K562 (cell line): ENCODE measurements around the gene CSDE1. TPM values are rescaled to one million over a fixed set of nuclear protein-coding genes. Genes with fewer than 3 reads are reported as not detected.

ENCODE experiments used
- ARNT ChIP-seq, 2 experiments: fragments of 450-650 bp; IDR thresholded peaks; 2 replicates each; pipeline ENCODE4 v1.6.1; 2016; ENCODE audit warnings: mild to moderate bottlenecking in 1 of 2
- C11orf30 ChIP-seq: fragments of 450-650 bp; IDR thresholded peaks from 2 replicates; pipeline ENCODE4 v1.6.1; 2016; ENCODE audit warnings: low read depth, mild to moderate bottlenecking
- CSDE1 ChIP-seq, 2 experiments: fragments of 450-650 bp; IDR thresholded peaks; 2 replicates each; pipeline ENCODE4 v1.6.1; 2016; ENCODE audit warnings: mild to moderate bottlenecking in 1 of 2
- DACH1 ChIP-seq: fragments of 450-650 bp; IDR thresholded peaks from 2 replicates; pipeline ENCODE4 v1.6.1; 2018; ENCODE audit not compliant: partially characterized antibody
- ESRRB ChIP-seq: fragments of 250-450 bp; sonication (Bioruptor Pico); IDR thresholded peaks from 2 replicates; pipeline ENCODE4 v1.5.0; 2020; ENCODE audit warnings: mild to moderate bottlenecking, moderate library complexity, borderline replicate concordance
- EWSR1 ChIP-seq: fragments of 450-650 bp; IDR thresholded peaks from 2 replicates; pipeline ENCODE4 v1.6.1; 2018; ENCODE audit warnings: borderline replicate concordance, mild to moderate bottlenecking, low read depth, moderate library complexity; ENCODE audit not compliant: partially characterized antibody
- FOXM1 ChIP-seq, 2 experiments: fragments of 450-650 bp in 1 of 2; sonication (generic) in 1 of 2; formaldehyde crosslinking in 1 of 2; IDR thresholded peaks; 2 replicates each; pipeline versions ENCODE4 v1.6.1 to v1.9.0; 2017 to 2022; ENCODE audit warnings: low read depth in 2 of 2, mild to moderate bottlenecking in 2 of 2, missing genetic modification reagents in 1 of 2, moderate library complexity in 1 of 2
- HIVEP1 ChIP-seq: fragments of 250-450 bp; sonication (Bioruptor Pico); IDR thresholded peaks from 2 replicates; pipeline ENCODE4 v1.4.0; 2020; ENCODE audit warnings: mild to moderate bottlenecking
- ILK ChIP-seq: fragments of 450-650 bp; IDR thresholded peaks from 2 replicates; pipeline ENCODE4 v1.6.1; 2016; ENCODE audit warnings: missing genetic modification characterization, low read depth, mild to moderate bottlenecking, missing compliant biosample characterization, moderate library complexity, borderline replicate concordance
- IRF2 ChIP-seq: sonication (generic); formaldehyde crosslinking; IDR thresholded peaks from 2 replicates; pipeline ENCODE4 v1.8.1; 2022; ENCODE audit warnings: mild to moderate bottlenecking, missing genetic modification reagents
- KDM4B ChIP-seq, 2 experiments: fragments of 450-650 bp in 1 of 2; sonication (generic) in 1 of 2; IDR thresholded peaks; 2 replicates each; pipeline ENCODE4 v1.6.1; 2016 to 2017; ENCODE audit warnings: borderline replicate concordance in 2 of 2, antibody characterized with exemption in 1 of 2, low read depth in 1 of 2, mild to moderate bottlenecking in 1 of 2
- KLF1 ChIP-seq: fragments of 450-650 bp; IDR thresholded peaks from 2 replicates; pipeline ENCODE4 v1.6.1; 2016; ENCODE audit warnings: missing genetic modification characterization, missing compliant biosample characterization
- LCOR ChIP-seq: sonication (generic); formaldehyde crosslinking; IDR thresholded peaks from 2 replicates; pipeline ENCODE4 v1.8.0; 2022; ENCODE audit warnings: mild to moderate bottlenecking, missing genetic modification reagents
- MCM3 ChIP-seq: fragments of 450-650 bp; IDR thresholded peaks from 2 replicates; pipeline ENCODE4 v1.6.1; 2016
- MEF2D ChIP-seq: conservative IDR thresholded peaks from 2 replicates; pipeline ENCODE4 v1.6.1; 2016; ENCODE audit warnings: low read depth, missing genetic modification characterization, missing compliant biosample characterization
- NCOA1 ChIP-seq: fragments of 450-650 bp; IDR thresholded peaks from 2 replicates; pipeline ENCODE4 v1.6.1; 2016; ENCODE audit warnings: low read depth
- RBM25 ChIP-seq: fragments of 200-400 bp; formaldehyde crosslinking; IDR thresholded peaks from 2 replicates; pipeline ENCODE4 v1.6.1; 2018; ENCODE audit warnings: low read length, low read depth, moderate library complexity; ENCODE audit not compliant: severe bottlenecking
- RBM39 ChIP-seq: fragments of 200-400 bp; formaldehyde crosslinking; optimal IDR thresholded peaks from 2 replicates; pipeline ENCODE3; 2018; ENCODE audit warnings: low read depth, low read length
- SMC3 ChIP-seq: conservative IDR thresholded peaks from 2 replicates; pipeline ENCODE4 v1.6.1; 2011; ENCODE audit warnings: low read depth, low read length, improper control_type of control experiment; ENCODE audit not compliant: insufficient read depth
- XRCC5 ChIP-seq: fragments of 200-400 bp; formaldehyde crosslinking; IDR thresholded peaks from 2 replicates; pipeline ENCODE4 v1.6.1; 2017; ENCODE audit warnings: low read depth, mild to moderate bottlenecking, low read length
- ZC3H4 ChIP-seq: sonication (generic); formaldehyde crosslinking; IDR thresholded peaks from 2 replicates; pipeline ENCODE4 v1.9.0; 2021; ENCODE audit warnings: missing genetic modification reagents, borderline replicate concordance
- ZNF24 ChIP-seq: fragments of 450-650 bp; IDR thresholded peaks from 2 replicates; pipeline ENCODE4 v1.6.1; 2016
- ZNF41 ChIP-seq: fragments of 250-450 bp; sonication (Bioruptor Pico); conservative IDR thresholded peaks from 2 replicates; pipeline ENCODE4 v1.4.0; 2020; ENCODE audit warnings: mild to moderate bottlenecking
- polyA plus RNA-seq, 8 experiments: library from polyadenylated mRNA; depleted of rRNA in 4 of 8; stranded (reverse) in 5 of 8; unstranded in 3 of 8; fragments of >200 nt; fragmentation: Nextera tagmentation in 2 of 8; fragmentation: Illumina TruSeq in 1 of 8; extraction: Ambion mirVana in 2 of 8; extraction: Trizol in 1 of 8; gene quantifications; 2 replicates each; pipeline versions ENCODE4 v1.2.1 to v1.2.3, GENCODE V29; 2011 to 2014; ENCODE audit warnings: inconsistent platforms in 1 of 8, missing spikeins in 1 of 8
- total RNA-seq, 7 experiments: library from RNA; depleted of rRNA in 6 of 7; stranded (reverse); fragments of >200 nt in 6 of 7; fragmentation: Illumina TruSeq in 2 of 7; extraction: Trizol in 2 of 7; gene quantifications; 2 replicates each; pipeline versions ENCODE4 v1.2.1 to v1.2.3, GENCODE V29; 2011 to 2021; ENCODE audit warnings: low replicate concordance in 1 of 7
- TF ChIP-seq, protein P1 (sequence below), 2 experiments: fragments of 450-650 bp in 1 of 2; sonication (generic) in 1 of 2; formaldehyde crosslinking; conservative IDR thresholded peaks; 2 replicates each; pipeline versions ENCODE4 v1.4.0 to v1.8.1; 2020 to 2022; ENCODE audit warnings: mild to moderate bottlenecking in 1 of 2, missing genetic modification reagents in 1 of 2
- TF ChIP-seq, protein P2 (sequence below): sonication (generic); formaldehyde crosslinking; IDR thresholded peaks from 2 replicates; pipeline ENCODE4 v1.8.0; 2022; ENCODE audit warnings: mild to moderate bottlenecking, low read depth, missing genetic modification reagents
- TF ChIP-seq, protein P3 (sequence below): fragments of 250-450 bp; sonication (Bioruptor Pico); IDR thresholded peaks from 2 replicates; pipeline ENCODE4 v1.5.1; 2021; ENCODE audit warnings: mild to moderate bottlenecking

Gene CSDE1
- total and polyA plus RNA-seq, 9 of the 15 experiments (the other 6 are each of a cell fraction or from before 2014, with no cell fraction given) = 174 to 538 (median 403) TPM

DNA sequence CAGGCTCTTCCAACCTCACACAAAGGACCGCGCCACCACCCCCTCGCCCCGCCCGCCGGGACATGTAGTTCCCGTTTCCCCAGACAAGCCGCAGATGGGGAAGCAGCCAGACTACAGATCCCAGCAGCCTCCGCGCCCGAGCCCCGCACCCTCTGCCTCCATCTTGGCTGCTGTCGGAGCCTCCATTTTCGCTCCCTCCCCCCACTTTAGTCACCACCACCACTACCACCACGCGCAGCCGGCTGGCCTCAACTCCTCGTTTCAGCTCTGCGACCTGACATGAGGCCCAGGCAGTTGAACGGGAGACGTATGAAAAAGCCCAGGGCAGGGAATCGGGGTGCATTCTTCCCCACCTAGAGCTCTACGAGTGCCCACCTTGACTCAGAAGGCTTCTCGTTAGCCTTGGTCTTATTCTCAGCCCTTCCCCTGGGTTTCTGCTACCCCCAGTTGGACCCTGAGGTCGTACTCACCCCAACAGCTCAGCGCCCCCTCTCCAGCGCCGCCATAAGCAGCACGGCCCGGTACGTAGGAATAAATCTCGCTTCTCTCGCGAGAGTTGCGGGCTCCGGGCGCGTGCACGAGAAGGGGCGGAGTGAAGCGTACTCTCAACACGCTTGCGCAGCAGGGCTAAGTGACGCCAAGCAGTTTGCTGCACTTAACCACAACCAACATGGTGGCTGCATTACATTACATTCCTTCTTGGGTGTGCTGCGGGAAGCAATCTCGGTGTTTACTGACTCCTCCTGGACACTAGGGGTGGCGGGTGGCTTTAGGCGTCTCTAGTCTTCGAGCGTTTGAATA is at the start of gene CSDE1 (continued):
- TF ChIP-seq KLF1 (tag) = peak; percentile 38; the same call in 1 of the 2 replicates
- TF ChIP-seq, protein P1, sequence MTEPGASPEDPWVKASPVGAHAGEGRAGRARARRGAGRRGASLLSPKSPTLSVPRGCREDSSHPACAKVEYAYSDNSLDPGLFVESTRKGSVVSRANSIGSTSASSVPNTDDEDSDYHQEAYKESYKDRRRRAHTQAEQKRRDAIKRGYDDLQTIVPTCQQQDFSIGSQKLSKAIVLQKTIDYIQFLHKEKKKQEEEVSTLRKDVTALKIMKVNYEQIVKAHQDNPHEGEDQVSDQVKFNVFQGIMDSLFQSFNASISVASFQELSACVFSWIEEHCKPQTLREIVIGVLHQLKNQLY (CRISPR knock-in tag; conservative IDR thresholded peaks at IDR 0.05) = 0 out of 4 replicates have a peak, but pooled peaks of 1 of the 2 experiments have one; percentile 43
- no peak for TF ChIP-seq MCM3
- TF ChIP-seq ESRRB (CRISPR knock-in tag) = no peak
- peak in 1 of 2 experiments; percentile 77; a peak in 1 of 4 replicates for TF ChIP-seq KDM4B (IDR thresholded peaks at IDR 0.05; ENCODE audit: borderline replicate concordance in 2 of 2, low read depth in 1 of 2)
- TF ChIP-seq ZNF41 (CRISPR knock-in tag) = peak; percentile 40; the same call in 1 of the 2 replicates
- peak; percentile 71; the same call in 1 of the 2 replicates for TF ChIP-seq XRCC5
- TF ChIP-seq CSDE1 (IDR thresholded peaks at IDR 0.05) = peak in 1 of 2 experiments; percentile 90; a peak in 2 of 4 replicates
- TF ChIP-seq, protein P2, sequence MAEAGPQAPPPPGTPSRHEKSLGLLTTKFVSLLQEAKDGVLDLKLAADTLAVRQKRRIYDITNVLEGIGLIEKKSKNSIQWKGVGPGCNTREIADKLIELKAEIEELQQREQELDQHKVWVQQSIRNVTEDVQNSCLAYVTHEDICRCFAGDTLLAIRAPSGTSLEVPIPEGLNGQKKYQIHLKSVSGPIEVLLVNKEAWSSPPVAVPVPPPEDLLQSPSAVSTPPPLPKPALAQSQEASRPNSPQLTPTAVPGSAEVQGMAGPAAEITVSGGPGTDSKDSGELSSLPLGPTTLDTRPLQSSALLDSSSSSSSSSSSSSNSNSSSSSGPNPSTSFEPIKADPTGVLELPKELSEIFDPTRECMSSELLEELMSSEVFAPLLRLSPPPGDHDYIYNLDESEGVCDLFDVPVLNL (CRISPR knock-in tag) = 0 out of 2 replicates have a peak, but pooled peaks have one; percentile 11
- TF ChIP-seq SMC3 = peak; percentile 21; the same call in 1 of the 2 replicates
- TF ChIP-seq FOXM1 (IDR thresholded peaks at IDR 0.05; ENCODE audit: low read depth) = no peak; the same call in 1 of the 2 replicates
- TF ChIP-seq FOXM1 (CRISPR knock-in tag; IDR thresholded peaks at IDR 0.05; ENCODE audit: low read depth) = no peak
- no peak for TF ChIP-seq HIVEP1 (CRISPR knock-in tag)
- TF ChIP-seq RBM39 = peak; percentile 96
- TF ChIP-seq ILK = no peak
- TF ChIP-seq DACH1 = no peak
- TF ChIP-seq ARNT (IDR thresholded peaks at IDR 0.05) = peak in 1 of 2 experiments; percentile 94; a peak in 2 of 4 replicates
- TF ChIP-seq LCOR (CRISPR knock-in tag) = peak; percentile 78
- peak; percentile 78 for TF ChIP-seq MEF2D (tag)
- no peak; the same call in 1 of the 2 replicates for TF ChIP-seq ZNF24
- TF ChIP-seq EWSR1 = no peak
- TF ChIP-seq, protein P3, sequence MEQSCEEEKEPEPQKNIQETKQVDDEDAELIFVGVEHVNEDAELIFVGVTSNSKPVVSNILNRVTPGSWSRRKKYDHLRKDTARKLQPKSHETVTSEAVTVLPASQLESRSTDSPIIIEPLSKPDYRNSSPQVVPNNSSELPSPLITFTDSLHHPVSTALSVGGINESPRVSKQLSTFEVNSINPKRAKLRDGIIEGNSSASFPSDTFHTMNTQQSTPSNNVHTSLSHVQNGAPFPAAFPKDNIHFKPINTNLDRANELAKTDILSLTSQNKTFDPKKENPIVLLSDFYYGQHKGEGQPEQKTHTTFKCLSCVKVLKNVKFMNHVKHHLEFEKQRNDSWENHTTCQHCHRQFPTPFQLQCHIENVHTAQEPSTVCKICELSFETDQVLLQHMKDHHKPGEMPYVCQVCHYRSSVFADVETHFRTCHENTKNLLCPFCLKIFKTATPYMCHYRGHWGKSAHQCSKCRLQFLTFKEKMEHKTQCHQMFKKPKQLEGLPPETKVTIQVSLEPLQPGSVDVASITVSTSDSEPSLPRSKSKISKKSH (CRISPR knock-in tag) = no peak
- peak; percentile 61; the same call in 1 of the 2 replicates for TF ChIP-seq NCOA1
- TF ChIP-seq C11orf30 = peak; percentile 55; the same call in 1 of the 2 replicates
- TF ChIP-seq ZC3H4 = no peak
- TF ChIP-seq RBM25 = no peak
- no peak for TF ChIP-seq IRF2 (CRISPR knock-in tag)
